ENCODE results near the gene CDH16.
"Not testable (repeated sequence)": the region's sequence is repeated elsewhere in the genome, so short reads cannot be mapped to it uniquely, and the experiment has no call there.

DNA sequence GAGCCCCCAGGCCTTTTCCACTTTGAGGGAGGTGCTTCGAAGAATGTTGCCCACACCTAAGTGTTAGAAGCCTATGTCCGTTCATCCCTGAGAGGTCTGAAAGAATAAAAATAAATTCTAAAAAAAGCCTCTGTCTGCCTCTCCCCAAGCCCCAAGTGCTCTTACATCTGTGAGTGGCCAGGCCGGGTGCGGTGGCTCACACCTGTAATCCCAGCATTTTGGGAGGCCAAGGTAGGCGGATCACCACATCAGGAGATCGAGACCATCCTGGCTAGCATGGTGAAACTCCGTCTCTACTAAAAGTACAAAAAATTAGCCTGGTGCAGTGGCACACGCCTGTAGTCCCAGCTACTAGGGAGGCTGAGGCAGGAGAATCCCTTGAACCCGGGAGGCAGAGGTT lies 26.3 kb upstream of the CDH16 start:
- TF ChIP-seq, protein P1, sequence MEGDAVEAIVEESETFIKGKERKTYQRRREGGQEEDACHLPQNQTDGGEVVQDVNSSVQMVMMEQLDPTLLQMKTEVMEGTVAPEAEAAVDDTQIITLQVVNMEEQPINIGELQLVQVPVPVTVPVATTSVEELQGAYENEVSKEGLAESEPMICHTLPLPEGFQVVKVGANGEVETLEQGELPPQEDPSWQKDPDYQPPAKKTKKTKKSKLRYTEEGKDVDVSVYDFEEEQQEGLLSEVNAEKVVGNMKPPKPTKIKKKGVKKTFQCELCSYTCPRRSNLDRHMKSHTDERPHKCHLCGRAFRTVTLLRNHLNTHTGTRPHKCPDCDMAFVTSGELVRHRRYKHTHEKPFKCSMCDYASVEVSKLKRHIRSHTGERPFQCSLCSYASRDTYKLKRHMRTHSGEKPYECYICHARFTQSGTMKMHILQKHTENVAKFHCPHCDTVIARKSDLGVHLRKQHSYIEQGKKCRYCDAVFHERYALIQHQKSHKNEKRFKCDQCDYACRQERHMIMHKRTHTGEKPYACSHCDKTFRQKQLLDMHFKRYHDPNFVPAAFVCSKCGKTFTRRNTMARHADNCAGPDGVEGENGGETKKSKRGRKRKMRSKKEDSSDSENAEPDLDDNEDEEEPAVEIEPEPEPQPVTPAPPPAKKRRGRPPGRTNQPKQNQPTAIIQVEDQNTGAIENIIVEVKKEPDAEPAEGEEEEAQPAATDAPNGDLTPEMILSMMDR (IDR thresholded peaks at IDR 0.05; ENCODE audit: insufficient read depth, low read depth, low read length) = not testable (repeated sequence)
- TF ChIP-seq EZH2 (IDR thresholded peaks at IDR 0.05; ENCODE audit: insufficient read depth, low read length) = not testable (repeated sequence)
